ENCODE data around the gene ZNF165. TPM values are rescaled to one million over a fixed set of nuclear protein-coding genes. Genes with fewer than 3 reads are reported as not detected.

The ZNF165 gene
- total and polyA plus RNA-seq, 2 donors (not counting 3 experiments of a cell fraction or from before 2014, with no cell fraction given) = 0.03 to 0.27 TPM

DNA sequence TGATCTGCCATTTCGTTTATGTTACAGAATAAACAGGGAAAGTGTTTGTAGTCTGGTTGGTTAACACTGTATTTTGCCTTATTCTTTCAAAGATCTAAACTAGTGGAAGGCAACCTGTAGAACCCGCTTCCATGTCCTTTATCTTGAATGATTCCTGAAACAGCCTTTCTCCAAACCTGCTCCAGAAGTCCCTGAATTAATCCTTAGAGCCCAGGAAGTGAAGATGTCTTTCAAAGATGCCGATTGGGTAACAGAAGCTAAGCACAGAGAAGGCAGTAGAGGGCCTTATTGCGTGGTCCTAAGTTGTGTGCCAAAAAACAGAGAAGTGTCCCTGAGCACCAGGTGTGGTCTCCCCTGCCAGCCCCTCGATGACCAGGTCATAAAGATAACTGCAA lies 24.9 kb downstream of the ZNF165 start:
- Histone ChIP-seq H3K9ac (replicated peaks; ENCODE audit: extremely low read depth, insufficient read depth, low read length) (peak overlapping the region; percentile 28), H3K4me2 (ENCODE audit: insufficient read depth, low read length) (peak overlapping the region; percentile 88), H3K27ac (ENCODE audit: insufficient read depth, low read depth, low read length) (no peak overlapping the region), H2AFZ (ENCODE audit: low read depth, low read length) (peak overlapping the region; percentile 98), H3K9me1 (replicated peaks; ENCODE audit: control insufficient read depth, extremely low read depth, insufficient read depth, low read length) (no peaks in the 10 kb centered on the region), H3K79me2 (ENCODE audit: control insufficient read depth, insufficient read depth, low read length) (no peaks in the 10 kb centered on the region), H3K27me3 (ENCODE audit: control insufficient read depth in 2 of 2, insufficient read depth in 2 of 2, low read length in 2 of 2) (peaks cover 2 to 3% of the 10 kb centered on the region in 2 experiments), H3K9me3 (replicated peaks; ENCODE audit: control insufficient read depth, insufficient read depth, low read length) (no peaks in the 10 kb centered on the region), H4K20me1 (replicated peaks; ENCODE audit: control insufficient read depth, extremely low read depth, insufficient read depth, low read length) (no peaks in the 10 kb centered on the region), H3K4me1 (ENCODE audit: control insufficient read depth, extremely low read depth, insufficient read depth, low read length) (peaks cover 6% of the 10 kb centered on the region), H3K36me3 (ENCODE audit: control insufficient read depth in 2 of 2, extremely low read depth in 1 of 2, insufficient read depth in 2 of 2, low read length in 2 of 2) (no peaks in the 10 kb centered on the region), H3K4me3 (replicated peaks in 1 of 3; ENCODE audit: insufficient read depth in 1 of 3, low read depth in 1 of 3, low read length in 3 of 3) (peak overlapping the region; percentile 47 to 72 (median 70))
- POLR2A ChIA-PET = interaction anchor here (0.7 kb wide), 2 partner anchors 36 to 958 kb away, joined by 3 read pairs; partner anchors contain the start of gene ZKSCAN8
- dilution Hi-C loops (cut with MboI; ENCODE audit: extremely low pct_ligation_motif_present, low sequenced_read_pairs) (no loop called here), intact Hi-C loops (cut with micrococcal nuclease) (no loop called here)
- no TSS peak for BruUV-seq (replicated peaks)
- DNase-seq (ENCODE audit: low read depth, low spot score) = no peak
- CTCF ChIA-PET = interaction anchor here (0.7 to 1.4 kb wide), 11 partner anchors 11 to 278 kb away, joined by 3 to 9 read pairs (median 5); partner anchors contain the start of genes ZKSCAN8, ZNF165 and ZSCAN16
- FAIRE-seq = no peak
- TF ChIP-seq EZH2 (IDR thresholded peaks at IDR 0.05; ENCODE audit: borderline replicate concordance, low read depth, low read length, severe bottlenecking) = no peak
- no peak for TF ChIP-seq GATA2 (IDR thresholded peaks at IDR 0.05; ENCODE audit: insufficient read depth, insufficient read length, low read depth, low read length)
- no peak for TF ChIP-seq FOS (IDR thresholded peaks at IDR 0.05; ENCODE audit: borderline replicate concordance, insufficient read depth, low read length)
- TF ChIP-seq, protein P1, sequence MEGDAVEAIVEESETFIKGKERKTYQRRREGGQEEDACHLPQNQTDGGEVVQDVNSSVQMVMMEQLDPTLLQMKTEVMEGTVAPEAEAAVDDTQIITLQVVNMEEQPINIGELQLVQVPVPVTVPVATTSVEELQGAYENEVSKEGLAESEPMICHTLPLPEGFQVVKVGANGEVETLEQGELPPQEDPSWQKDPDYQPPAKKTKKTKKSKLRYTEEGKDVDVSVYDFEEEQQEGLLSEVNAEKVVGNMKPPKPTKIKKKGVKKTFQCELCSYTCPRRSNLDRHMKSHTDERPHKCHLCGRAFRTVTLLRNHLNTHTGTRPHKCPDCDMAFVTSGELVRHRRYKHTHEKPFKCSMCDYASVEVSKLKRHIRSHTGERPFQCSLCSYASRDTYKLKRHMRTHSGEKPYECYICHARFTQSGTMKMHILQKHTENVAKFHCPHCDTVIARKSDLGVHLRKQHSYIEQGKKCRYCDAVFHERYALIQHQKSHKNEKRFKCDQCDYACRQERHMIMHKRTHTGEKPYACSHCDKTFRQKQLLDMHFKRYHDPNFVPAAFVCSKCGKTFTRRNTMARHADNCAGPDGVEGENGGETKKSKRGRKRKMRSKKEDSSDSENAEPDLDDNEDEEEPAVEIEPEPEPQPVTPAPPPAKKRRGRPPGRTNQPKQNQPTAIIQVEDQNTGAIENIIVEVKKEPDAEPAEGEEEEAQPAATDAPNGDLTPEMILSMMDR (IDR thresholded peaks at IDR 0.05; ENCODE audit: extremely low read depth in 1 of 2, insufficient read depth in 1 of 2, low read depth in 1 of 2, low read length in 2 of 2) = no peak
- no peak for TF ChIP-seq POLR2A (IDR thresholded peaks at IDR 0.05; ENCODE audit: low read depth, low read length)
- TF ChIP-seq JUN (IDR thresholded peaks at IDR 0.05; ENCODE audit: borderline replicate concordance, insufficient read depth, insufficient read length, low read depth) = no peak
- TF ChIP-seq, protein P2, sequence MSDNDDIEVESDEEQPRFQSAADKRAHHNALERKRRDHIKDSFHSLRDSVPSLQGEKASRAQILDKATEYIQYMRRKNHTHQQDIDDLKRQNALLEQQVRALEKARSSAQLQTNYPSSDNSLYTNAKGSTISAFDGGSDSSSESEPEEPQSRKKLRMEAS (IDR thresholded peaks at IDR 0.05; ENCODE audit: insufficient read depth, insufficient read length) = no peak
- no peak for TF ChIP-seq POLR2AphosphoS5 (IDR thresholded peaks at IDR 0.05; ENCODE audit: insufficient read depth, low read depth, low read length)
- TF ChIP-seq MYC (IDR thresholded peaks at IDR 0.05; ENCODE audit: low read depth, low read length) = no peak

Measured in endothelial cell of umbilical vein (primary cell).